Urothelium cell line (cell line): Measurements from ENCODE around the gene DDX56.
"Not testable (repeated sequence)": the region's sequence is repeated elsewhere in the genome, so short reads cannot be mapped to it uniquely, and the experiment has no call there.

Experiments used
- DNase-seq: peaks from one replicate; pipeline ENCODE4 v3.0.0; 2011; ENCODE audit warnings: low spot score, mixed read lengths
- FAIRE-seq: peaks from 2 replicates; lab custom pipeline; 2011; peaks lifted over from hg19 to GRCh38; lab: Jason Lieb, UNC

DDX56 gene

DNA sequence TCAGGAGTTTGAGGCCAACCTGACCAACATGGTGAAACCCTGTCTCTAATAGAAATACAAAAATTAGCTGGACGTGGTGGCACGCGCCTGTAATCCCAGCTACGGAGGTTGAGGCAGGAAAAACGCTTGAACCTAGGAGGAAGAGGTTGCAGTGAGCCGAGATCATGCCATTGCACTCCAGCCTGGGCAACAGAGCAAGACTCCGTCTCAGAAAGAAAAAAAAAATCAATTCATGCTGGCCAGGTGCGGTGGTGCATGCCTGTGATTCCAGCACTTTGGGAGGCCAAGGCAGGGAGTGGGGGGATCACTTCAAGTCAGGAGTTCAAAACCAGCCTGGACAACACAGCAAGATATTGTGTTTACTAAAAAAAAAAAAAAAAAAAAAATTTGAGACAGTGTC, 23.5 kb upstream of the DDX56 start:
- not testable (repeated sequence) for DNase-seq, FAIRE-seq

DNA sequence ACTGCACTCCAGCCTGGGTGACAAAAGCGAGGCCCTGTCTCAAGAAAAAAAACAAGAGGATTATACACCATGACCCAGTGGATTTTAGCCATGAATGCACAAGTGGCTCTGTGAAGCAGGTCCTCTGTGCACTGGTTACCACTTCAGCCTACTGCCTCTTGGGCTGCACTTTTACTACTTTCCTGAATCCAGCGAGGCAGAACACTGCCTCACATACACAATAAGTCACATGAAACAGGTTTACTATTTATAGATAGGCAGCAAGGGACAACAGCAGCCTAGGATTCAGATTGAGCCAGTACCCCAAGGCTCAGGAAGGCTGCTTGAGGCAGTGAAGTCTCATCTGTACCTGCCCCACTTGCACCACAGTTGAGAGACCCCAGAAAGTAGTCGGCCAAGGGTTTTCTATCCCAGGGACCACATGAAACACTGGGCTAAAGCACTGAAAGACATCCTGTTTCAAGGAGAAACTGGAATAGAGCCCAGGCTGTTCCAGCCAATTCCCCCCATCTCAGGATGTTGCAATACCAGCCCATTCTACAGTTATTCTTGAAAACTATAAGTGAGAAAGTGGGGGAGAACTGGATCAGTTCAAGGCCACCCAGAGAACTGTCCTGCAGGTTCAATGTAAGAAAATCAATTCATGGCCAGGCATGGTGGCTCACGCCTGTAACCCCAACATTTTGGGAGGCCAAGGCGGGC, 22.4 kb upstream of the DDX56 start:
- no peak for FAIRE-seq
- DNase-seq, result no peak

GRCh38 chr7:44590910-44591309, 17.2 kb upstream of the DDX56 start:
- FAIRE-seq, result no peak

DNA sequence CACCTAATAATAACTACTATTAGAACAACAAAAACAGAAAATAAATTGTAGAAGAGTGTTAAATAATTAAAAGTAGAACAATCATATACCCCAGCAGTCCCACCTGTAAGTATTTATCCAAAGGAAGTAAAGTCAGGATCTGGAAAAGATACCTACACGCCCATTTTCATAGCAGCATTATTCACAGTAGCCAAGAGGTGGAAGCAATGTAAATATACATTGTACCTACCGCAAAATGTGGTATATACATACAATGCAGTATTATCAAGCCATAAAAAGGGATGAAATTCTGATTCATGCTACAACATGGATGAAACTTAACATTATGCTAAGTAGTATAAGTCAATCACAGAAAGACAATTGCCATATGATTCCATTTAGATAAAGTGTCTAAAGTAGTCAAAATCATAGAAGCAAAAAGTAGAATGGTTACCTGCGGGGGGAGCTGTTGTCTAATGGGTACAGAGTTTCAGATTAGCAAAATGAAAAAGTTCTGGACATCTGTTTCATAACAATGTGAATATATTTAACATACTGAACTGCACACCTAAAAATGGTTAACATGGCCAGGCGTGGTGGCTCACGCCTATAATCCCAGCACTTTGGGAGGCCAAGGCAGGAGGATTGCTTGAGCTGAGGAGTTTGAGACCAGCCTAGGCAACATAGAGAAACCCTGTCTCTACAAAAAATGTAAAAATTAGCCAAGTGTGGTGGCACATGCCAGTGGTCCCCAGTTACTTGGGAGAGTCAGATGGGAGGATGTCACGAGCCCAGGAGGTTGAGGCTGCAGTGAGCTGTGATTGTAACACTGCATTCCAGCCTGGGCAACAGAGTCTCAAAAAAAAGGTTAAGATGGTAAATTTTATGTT, 14.4 kb upstream of the DDX56 start:
- FAIRE-seq, result peak; percentile 74

More at GRCh38 chr7:44590910-44591309, 17.2 kb upstream of the DDX56 start:
- no peak for DNase-seq

DNA sequence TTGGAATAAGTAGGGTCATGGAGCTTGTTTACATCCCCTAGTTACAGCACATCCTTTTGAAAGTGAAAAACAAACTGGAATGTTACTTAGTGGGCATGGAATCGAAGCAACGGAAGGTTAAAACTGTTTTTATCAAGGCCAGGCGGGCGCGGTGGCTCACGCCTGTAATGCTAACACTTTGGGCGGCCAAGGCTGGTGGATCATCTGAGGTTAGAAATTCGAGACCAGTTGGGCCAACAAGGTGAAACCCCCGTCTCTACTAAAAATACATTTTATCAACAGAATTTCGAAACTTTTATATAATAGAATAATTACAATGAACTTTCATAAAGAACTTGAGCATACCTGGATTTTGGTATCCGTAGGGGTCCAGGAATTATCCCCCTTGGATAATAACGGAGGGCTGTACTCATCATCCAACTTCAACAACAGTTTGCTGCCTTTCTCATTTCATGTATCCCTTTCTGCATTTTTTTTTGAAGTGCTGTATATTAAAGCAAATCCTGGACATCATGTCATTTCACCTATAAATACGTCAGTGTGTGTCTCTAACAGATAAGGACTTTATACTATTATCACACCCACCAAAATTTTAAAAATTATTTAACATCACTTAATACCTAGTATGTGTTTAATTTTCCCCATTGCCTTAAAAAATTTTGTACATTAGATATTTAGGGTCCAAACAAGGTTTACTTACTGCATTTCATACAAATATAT, 9.6 kb upstream of the DDX56 start:
- DNase-seq, result no peak
- FAIRE-seq, result no peak

More for the DNA sequence above, 14.4 kb upstream of the DDX56 start:
- DNase-seq, result no peak

DNA sequence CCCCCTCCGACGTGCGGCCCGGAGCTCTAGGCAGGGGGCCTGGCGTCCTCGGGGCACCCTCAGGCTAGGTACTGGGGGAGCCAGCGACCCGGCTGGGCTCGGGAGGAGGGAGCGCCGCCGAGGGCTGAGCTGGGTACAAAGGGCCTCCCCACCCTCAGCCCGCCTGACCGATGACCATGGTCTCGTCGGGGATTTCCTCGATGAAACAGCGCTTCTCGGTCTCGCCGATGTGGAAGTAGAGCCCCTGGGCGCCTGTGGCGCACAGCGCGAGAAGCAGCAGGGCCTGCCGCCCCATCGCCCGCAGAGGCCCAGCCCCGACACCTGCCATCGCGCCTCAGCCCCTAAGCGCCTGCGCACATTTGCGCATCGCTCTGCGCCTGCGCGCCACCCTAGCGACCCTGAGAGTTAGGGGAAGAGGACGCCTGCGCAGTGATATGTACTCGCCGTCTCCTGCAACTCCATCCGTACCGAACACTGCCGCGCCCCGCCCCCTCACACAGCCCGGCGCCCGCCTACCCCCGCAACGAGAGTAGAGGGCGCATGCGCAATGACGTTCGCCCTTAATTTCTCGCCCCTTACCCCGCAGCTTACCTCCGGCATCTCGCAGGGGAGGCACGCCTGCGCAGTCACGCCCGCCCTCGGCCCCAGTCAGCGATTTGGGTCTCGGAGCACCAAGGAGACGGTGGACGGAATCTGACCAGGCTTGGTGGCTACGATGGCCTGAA, 8.3 kb upstream of the DDX56 start, which contains the start of gene TMED4:
Gene TMED4, minus strand, starts transcription at position 353 of the 725 bp plus-strand sequence. Its CDS starts 25 bp downstream, at position 328.
- DNase-seq, result peak; percentile 100
- FAIRE-seq, result peak; percentile 98

DNA sequence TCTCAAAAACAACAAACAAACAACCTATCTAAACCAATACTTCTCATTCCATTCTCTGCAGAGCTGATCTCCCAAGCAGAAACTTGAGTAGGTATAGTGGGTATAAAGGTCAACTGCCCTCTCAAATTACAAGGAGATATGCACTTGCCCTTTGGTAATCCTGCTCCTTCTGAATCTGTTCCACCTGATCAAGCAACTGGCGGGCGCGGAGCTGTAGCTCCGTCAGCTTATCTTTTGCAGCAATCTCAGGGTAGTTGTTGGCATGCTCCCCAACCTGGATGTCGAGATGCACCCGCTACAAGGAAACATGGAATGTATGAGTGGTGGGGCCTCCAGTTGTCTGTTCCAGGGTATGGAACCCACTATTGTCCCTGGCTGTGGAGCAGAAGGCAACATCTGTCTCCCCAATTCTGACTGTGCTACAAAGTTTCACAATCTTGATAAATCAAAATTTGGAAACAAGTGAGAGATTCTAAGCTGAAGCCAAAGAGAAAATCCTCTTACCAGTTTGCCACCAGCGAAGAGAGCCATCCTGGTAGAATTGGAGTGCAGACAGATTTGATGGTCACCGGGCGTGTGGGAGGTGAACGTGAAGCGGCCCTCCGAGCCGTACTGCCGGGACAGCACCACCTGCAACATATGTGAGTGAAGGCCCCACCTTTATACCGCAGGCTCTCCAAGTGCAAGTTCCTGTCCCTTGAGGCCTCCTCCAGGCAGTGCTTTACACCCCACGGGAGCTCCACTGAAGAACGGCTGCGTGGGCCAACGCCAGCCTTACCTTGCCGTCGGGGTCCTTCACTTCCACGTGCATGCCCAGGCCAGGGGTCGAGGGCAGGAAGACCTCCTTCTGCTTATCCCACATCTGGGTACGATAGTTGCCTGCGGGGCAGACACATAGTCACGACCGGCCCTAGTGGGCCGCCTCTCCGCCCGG, 7.5 kb upstream of the DDX56 start:
- DNase-seq (no peak), FAIRE-seq (no peak)

DNA sequence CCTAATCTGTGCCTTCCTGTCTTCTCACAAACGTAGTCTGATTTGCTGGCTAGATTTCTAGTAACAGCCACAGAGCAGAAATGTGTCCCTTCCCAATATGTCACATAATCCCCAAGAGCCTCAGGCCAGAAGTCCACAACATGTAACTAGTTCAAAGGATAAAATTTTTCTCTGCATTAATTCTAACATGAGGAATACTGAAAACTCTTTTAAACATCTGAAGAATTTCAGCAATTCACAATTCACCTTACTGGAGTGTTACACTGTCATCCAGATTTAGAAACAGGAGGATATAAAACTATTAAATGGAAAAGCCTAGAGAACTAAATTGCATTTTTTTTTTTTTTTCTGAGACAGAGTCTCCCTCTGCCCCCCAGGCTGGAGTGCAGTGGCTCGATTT, 2.5 kb upstream of the DDX56 start:
- DNase-seq (no peak), FAIRE-seq (no peak)

DNA sequence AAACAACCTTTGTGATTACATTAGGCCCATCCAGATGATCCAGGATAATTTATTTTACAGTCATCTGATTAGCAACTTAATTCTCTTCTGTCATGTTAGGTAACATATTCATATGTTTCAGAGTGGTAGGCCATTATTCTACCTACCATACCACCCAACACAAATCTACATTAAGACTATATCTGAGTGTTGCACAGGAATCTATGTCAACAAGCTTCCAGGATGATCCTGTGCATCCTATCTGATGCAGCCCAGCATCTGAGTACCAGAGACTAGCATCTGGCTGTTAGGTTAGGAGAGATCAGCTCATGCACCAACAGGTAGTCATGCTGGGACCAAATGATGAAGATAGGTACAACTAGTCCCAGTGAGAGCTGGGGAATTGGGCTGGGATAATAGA, 1.3 kb upstream of the DDX56 start:
- DNase-seq (no peak), FAIRE-seq (no peak)

DNA sequence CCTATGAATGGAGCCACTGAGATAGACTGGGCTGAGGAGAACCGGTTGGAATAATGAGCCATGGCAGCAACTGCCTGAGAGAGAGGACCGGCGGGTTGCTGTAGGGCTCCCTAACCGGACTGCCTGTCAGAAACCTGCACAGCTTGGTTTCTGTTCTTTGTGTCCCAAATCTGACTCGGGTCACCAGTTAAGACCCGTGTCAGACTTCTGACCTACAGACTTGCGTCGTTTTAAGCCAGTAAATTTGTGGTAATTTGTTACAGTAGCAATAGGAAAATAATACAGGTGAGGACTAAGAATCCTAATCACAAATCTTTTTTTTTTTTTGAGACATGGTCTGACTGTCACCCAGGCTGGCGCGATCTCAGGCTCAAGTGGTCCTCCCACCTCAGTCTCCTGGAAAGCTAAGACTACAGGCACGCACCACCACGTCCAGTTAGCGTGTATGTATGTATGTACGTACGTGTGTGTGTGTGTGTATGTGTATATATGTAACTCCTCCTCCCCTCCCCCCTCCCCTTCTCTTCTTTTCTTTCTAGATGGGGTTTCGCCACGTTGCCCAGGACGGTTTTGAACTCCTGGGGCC, 672 bp upstream of the DDX56 start:
- FAIRE-seq, result no peak
- DNase-seq, result peak; percentile 22

DNA sequence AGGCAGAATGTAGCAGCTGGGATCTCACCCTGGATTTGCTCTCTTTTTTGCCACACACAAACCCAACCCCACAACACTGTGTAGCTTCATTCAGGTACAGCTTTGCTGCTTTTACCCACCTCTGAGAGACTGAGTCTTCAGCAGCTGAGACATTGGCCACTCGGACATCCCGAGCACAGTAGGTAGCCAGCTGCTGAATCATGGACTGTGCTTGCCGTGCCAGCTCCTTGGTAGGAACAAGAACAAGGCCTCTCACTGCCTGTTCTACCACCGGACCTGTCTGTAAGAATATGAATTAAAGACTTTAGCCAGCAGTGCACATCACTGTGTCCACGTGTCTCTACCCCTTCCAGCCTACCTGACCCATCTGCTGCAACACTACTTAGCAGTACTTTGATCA, 937 bp downstream of the DDX56 start:
- no peak for DNase-seq
- FAIRE-seq, result no peak

DNA sequence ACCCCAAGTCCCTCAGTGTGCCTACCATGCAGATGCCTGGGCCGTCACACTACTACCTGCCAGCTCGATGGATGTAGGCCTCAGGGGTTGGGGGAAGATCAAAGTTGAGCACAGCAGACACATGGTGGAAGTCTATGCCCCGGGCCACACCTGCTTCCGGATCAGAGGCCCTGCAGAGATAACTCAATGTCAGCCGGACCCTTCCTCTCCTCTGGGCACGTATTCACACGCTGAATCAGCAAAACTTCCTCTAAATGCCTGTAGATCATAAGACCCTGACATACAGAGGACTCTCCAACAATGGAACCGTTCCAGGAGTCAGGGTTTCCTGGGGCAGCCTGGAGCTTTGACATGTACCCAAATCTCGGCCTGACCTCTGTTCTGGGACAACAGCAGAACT, 3.7 kb downstream of the DDX56 start:
- DNase-seq (no peak), FAIRE-seq (no peak)

GRCh38 chr7:44568771-44569560, 4.7 kb downstream of the DDX56 start:
- FAIRE-seq, result no peak

GRCh38 chr7:44567884-44568283, 5.8 kb downstream of the DDX56 start:
- no peak for DNase-seq
- no peak for FAIRE-seq

More at GRCh38 chr7:44568771-44569560, 4.7 kb downstream of the DDX56 start:
- DNase-seq, result no peak

DNA sequence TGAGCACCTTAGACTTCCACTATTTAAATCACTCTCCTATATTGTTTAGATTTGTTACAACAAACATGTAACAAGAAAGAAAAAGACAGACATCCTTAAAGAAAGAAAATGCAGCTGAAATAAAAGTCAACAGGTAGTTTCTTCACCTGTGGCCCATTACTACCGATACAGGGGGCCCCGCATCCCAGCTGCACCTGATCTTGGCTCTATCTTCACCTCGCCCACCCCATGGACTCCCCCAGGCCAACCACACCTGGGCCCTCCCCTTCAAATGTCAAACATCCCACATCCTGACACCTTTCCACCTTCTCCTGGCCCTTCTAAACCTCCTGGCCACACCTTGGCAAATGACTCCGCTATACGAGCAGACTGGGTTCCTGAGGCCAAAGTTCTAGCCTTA, 7.0 kb downstream of the DDX56 start:
- FAIRE-seq (no peak), DNase-seq (no peak)

DNA sequence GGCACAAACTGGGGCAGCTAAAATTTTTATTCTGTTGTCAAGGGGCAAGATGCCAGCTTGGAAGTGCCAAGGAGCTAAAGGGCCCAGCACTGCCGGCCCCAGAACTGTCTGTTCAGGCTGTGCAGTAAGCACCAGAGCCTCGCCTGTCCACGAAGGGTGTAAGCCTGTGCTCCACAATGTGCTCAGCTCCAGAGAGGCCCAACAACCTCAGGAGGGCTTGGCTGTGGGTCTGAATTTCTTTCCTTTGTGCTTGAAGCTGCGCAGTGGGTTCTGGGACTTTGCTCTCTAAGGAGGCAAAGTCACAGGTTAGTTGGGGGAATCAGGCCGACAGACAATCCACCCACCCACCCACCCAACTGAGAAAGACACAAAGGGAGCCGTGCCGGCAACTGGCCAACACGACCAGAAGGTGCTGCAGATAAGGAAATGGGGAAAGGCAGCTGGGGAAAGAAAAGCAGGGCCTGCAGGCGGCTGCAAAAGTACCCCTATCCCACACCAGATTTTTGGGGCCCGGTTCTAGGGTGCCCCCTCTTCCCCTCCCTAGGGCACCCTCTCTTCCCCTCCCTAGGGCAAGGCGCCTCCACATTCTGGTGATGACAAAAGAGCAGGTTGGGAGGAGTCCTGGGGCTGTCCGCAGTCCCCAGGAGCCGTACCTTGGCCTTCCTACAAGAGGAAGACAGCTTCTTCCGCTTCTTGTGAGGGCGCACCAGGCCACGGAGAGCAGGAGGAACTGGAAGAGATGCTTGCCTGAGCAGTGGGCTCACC, 7.7 kb downstream of the DDX56 start:
- FAIRE-seq (no peak), DNase-seq (no peak)

GRCh38 chr7:44565097-44565794, 8.5 kb downstream of the DDX56 start:
- FAIRE-seq, result no peak

More at GRCh38 chr7:44565097-44565794, 8.5 kb downstream of the DDX56 start:
- peak; percentile 81 for DNase-seq
